HG03460 (cell line): ENCODE measurements around the gene GRIK1.

Experiments
- ATAC-seq: cut with Tn5 transposase; IDR thresholded peaks from one replicate; pipeline ENCODE4 v1.9.1; 2021; ENCODE audit not compliant: unreplicated experiment

The GRIK1 gene

DNA sequence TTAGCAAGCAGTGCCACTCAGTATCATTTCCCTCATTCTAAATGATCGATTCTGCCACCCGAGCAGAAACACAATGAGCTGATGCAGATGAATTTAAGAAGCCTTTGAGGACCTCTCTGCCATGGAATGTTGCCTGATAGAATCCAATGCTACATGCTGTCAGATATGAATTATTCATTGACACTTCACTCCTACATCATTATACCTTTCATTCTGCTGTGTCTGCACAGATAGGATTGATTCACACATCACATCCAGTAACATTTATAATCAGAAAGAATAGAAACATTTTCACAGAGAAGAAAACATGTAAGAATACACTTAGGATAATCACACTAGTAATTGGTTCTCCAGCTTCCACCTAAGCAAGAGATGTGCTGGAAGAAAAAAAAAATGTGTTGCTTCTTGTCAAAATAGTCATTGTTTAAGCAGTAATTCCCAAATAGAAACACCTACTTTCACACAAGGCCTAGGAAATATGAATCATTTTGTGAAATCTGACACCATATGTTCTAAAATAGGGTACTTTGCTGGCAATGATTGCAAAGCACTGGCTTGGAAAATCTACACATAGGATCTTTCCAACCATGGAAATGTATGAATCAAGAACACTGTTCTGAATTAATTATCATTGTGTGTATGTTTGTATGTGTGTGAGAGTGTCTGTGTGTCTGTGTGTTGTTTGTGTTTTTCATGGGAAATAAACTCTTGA, 110.1 kb downstream of the GRIK1 start:
- ATAC-seq, result no peak

DNA sequence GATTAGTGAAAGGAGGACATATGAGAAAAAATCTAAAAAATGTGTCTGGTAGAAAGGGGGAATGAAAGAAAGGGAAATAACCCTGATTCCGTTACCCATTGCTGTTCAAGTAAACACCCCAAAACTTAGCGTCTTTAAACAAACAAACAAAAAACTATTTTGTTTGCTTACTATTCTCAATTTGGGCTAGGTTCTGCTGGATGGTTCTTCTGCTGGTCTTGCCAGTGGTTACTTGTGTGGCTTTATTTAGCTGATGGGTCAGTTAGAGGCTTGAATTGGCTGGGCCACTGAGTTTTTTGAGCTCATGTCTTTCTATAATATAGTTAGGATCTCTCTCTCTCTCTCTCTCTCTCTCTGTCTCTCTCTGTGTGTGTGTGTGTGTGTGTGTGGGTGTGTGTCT, 112.1 kb downstream of the GRIK1 start:
- no peak for ATAC-seq

GRCh38 chr21:29827236-29827635, 112.6 kb downstream of the GRIK1 start:
- ATAC-seq, result no peak

GRCh38 chr21:29826386-29826785, 113.4 kb downstream of the GRIK1 start:
- ATAC-seq, result no peak

- ATAC-seq, result no peak
Observed at GRCh38 chr21:29825936-29826335, 113.9 kb downstream of the GRIK1 start.

DNA sequence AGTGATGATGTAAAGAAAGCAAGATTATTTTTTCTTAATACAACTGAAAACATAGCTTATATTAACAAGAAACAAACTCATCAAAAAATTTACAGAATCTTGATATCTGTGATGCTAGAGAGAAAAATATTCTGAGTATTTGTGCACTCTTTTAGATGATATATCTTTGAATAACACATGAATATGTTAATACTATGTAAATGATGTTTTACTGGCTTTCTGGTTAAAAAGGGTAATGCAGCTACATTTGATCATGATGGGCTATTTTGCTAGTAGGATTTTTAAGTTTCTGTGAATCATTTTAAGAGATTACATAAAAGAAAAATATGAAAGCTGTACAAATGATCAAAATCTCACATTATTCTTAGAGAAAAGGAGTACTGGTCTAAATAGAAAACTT, 114.5 kb downstream of the GRIK1 start:
- ATAC-seq, result no peak

DNA sequence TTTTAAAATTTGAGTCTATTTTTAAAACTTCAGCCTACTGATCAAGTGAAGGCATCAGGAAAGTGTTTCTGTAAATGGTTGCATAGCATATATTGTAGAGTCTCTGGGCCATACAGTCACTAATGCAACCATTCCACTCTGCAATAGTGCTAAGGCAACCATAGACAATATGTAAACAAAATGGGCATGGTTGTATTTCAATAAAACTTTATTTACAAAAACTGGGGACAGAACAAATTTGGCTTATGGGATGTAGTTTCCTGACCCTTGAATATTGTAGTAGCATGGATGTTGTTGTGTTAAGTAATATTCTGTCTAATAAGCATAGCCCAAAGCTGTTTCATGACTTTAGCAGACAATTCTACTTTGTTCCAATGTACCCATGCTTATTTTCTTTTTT, 117.7 kb downstream of the GRIK1 start:
- no peak for ATAC-seq

- ATAC-seq, result no peak
Observed at GRCh38 chr21:29821230-29821629, 118.6 kb downstream of the GRIK1 start.

DNA sequence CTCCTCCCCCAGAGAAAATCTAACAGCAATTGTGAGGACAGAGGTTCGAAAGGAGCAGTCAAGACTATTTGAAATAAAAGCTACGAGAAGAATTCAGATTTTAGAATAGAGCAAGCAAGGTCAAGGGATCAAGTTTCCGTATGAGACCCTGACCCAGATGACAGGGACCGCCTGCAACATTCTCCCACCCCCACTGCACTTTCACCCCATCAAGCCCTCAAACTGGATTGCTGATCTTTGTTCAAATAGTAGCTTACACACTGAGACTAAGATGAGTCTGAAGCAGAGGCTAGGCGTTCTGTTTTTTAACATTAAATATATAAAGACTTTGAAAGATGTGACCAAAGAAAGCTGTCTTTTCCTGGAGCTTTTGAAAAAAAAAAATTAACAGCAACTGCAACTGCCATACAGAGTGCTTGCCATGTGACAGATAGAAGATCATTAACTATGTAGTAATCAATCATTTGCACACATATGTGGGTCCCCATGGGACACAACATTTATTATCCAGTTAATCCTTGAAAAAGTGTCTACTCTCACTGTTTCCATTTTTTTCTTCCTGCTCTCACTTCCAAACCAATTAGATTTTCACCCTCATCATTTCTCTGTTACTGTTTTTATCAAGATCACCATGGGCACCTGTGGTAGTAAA, 120.0 kb downstream of the GRIK1 start:
- no peak for ATAC-seq

DNA sequence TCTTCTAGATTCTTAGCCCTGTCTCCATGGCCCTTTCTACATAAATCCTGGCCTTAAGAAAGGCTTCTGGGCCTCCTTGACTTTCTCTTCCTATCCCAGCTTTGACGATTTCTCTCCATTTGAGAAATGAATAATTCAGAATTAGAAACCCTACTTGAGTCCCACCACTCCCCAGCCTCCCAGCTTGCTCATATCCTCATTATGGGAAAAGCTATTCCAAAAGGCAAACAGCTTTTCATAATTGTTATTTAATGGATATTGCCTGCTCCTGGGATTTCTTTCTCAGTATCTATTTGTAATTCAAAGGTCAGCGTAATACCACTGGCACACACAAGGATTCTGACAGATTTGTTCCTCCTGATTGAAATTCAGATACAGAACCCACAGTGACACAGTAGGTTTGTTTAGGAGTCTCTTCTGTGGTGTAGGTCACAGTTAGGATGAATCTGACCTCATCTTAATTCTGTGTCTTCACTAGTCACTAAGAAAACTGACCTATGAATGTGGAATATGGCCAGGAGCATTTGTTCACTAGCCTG, 121.3 kb downstream of the GRIK1 start:
- ATAC-seq, result no peak

- no peak for ATAC-seq
Observed at GRCh38 chr21:29817450-29817849, 122.3 kb downstream of the GRIK1 start.

DNA sequence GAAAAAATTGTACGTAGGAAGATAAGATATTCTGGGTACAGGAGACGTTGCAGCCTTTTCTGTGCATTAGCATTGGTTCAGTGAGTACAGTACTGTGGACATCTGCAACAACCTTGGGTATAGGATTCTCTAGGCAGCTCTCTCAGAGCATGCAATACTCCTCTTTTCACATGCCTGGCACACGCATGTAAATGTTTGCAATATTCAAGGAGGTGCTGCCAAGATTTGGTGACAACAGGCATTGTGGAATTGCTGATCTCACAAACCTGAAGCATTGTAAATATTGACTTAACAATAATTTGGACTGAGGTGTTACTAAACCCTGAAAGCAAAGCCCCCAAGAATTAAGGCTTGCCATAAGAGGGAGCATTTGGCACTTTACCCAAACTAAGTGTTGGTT, 126.8 kb downstream of the GRIK1 start:
- no peak for ATAC-seq

DNA sequence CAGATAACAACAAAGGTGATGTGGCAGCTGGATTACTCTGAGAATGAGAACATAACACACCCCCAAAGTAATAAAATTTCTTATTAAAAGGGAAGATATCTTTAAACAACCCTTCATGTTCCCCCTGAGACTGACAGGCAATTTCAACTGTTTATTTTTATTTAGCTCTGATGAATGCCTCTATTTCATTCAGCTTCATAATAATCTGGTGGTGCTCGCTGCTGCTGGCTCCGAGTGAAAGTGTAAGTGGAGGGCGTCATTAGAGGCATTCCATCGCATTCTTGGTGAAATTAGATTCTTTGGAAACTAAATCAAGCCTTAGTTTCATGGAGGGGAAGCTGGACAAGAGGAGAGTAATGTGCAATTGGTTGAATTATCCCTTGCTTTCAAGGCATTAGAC, 128.9 kb downstream of the GRIK1 start:
- no peak for ATAC-seq

DNA sequence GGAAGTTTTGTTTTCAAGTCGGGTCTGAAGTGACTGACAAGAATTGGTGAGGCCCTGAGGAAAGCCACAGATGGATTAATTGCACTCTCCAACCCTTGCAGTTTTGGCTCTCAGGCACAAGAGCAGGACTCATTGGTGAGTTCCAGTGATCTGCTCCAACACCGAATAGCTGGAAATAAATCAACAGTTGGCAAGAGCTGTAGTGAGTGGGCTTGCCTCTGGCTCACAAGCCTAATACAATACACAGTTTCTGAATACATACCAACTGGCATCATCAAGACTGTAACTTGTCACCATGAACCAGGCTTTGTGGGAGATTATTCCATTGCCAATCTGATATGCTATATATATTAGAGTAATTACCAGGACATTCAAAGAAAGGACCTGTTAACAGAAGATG, 131.6 kb downstream of the GRIK1 start:
- ATAC-seq, result no peak

GRCh38 chr21:29805105-29805504, 134.7 kb downstream of the GRIK1 start:
- no peak for ATAC-seq

DNA sequence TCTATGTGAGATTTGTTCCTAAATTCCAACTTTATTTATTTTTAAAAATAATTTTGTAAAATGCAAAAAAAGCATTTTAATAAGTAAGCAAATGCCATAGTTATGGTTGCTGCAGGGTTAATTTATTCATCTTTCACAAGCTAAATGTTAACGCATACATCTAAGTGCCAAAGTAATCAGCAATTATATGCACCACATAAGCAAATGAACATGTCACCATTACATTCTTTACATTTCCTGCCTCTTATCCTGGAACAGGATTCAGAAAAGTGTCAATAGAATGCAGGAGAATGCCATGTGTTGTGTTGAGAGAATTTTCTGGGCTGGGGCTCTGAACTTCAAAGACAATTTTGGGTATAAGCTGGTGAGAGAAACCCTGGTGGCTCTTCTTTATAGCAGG, 136.6 kb downstream of the GRIK1 start:
- ATAC-seq, result no peak

- ATAC-seq, result no peak
Observed at GRCh38 chr21:29801122-29801521, 138.7 kb downstream of the GRIK1 start.

GRCh38 chr21:29800056-29800455, 139.7 kb downstream of the GRIK1 start:
- ATAC-seq, result no peak

DNA sequence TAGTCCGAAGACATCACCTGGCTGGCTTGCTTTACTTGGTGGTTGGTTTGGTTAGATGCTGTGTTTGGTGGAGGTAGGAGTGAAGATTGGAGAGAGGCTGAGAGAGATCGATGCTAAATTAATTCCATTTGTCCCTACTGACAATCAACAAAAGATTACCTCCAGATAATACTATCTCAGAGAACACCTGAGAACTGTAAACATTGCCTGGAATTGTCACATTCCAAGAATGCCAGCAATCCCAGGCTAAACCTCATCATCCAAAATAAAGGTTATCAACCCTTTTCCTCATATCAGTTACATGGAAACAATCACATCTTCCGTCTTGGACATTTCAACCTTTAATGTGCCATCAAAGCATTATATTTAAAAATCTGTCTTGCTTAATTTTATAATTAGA, 141.0 kb downstream of the GRIK1 start:
- ATAC-seq, result no peak

DNA sequence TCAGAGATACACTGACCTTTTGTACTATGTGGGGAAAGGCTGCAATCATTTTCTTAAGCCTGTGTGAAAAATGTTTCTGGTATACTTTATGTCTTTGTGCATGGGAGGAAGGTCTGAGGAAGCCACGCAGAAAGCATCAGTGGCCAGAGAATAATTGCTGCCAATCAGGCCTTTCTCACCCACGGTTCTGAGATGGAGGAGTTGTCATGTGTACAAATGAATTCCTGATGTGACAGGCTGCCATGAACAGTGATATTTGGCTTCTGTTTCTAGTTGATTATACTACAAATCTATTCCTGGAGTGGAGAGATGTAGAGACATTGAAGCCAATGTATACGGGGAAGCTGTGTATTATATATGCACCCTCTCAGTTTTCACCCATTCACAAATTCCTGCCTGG, 142.6 kb downstream of the GRIK1 start:
- no peak for ATAC-seq

- ATAC-seq, result no peak
Observed at GRCh38 chr21:29793712-29794111, 146.1 kb downstream of the GRIK1 start.

DNA sequence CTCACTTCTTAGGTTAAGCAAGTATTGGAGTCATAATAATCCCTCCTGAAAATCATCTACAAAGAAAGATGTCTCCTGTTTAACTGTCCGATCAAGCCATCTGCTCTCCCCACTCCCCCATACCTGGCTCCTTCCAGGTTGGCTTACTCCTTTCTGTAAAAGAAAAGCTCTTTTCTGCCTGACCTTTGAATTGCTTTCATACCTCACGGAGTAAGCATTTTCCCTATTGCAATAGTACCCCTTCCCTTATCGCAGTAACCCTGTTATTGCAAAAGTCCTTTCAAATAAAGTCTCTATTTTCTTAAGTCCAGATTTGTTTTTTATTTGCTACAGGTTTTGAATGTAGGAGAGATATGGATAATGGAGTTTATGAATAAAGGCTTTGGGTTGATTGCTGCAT, 150.4 kb downstream of the GRIK1 start:
- ATAC-seq, result no peak

DNA sequence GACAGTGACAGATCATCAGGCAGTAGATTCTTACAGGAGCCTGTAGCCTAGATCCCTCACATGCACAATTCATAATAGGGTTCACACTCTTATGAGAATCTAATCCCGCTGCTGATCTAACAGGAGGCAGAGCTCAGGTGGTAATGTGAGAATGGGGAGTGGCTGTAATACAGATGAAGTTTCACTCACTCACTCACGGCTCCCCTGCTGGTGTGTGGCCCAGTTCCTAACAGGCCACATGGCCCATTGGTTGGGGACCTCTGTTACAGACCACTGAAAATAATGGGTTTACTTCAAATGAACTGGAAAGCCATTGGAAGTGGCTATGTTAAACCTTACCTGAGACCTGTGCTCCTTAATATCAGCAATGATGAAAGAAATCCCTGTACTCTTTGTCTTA, 151.0 kb downstream of the GRIK1 start:
- no peak for ATAC-seq
